Measurements from ENCODE around the gene PTOV1. TPM values are rescaled to one million over a fixed set of nuclear protein-coding genes. Genes with fewer than 3 reads are reported as not detected.

Gene PTOV1
- total RNA-seq, 2 donors from 2014 or later, result 64.6 to 81.0 TPM

GRCh38 chr19:49910179-49910578, 59.2 kb downstream of the PTOV1 start:
- no peaks in the 10 kb centered on the region for H3K9me3 ChIP-seq
- no peak overlapping the region for H3K4me3 ChIP-seq
- DNase-seq (ENCODE audit: low spot score), result no peak
- peaks cover 21% of the 10 kb centered on the region for H3K36me3 ChIP-seq
- no peak overlapping the region for H3K27ac ChIP-seq
- no peak for TF ChIP-seq CTCF (IDR thresholded peaks at IDR 0.05)
- peaks cover 0 to 8% of the 10 kb centered on the region in 2 donors for H3K4me1 ChIP-seq
- H3K27me3 ChIP-seq, result no peaks in the 10 kb centered on the region

Small RNA genes lying within 50 kb of the gene (microRNA-seq; reads per million reads assigned to microRNA genes)
- 0 to 0.71 reads per million in 2 donors for gene MIR4749 (ENCODE audit: borderline number of aligned reads in 2 of 2, borderline replicate concordance in 1 of 2)
- gene MIR4750 (ENCODE audit: borderline number of aligned reads in 2 of 2, borderline replicate concordance in 1 of 2), result 0.71 to 1.4 reads per million in 2 donors
- gene MIR6800 (ENCODE audit: borderline number of aligned reads in 2 of 2, borderline replicate concordance in 1 of 2), result 0 reads per million in 2 donors

Other genes starting within 250 kb of the PTOV1 start
- 10 to 100 TPM; 60.9 to 83.5 TPM for gene RRAS, start 211.0 kb upstream of the PTOV1 start, total RNA-seq
- 10 to 100 TPM; 14.3 to 22.3 TPM for gene SCAF1, start 208.9 kb upstream of the PTOV1 start, total RNA-seq
- 10 to 100 TPM; 33.2 to 34.0 TPM for gene IRF3, start 185.3 kb upstream of the PTOV1 start, total RNA-seq
- gene BCL2L12, start 185.2 kb upstream of the PTOV1 start, total RNA-seq, result 1 to 10 TPM; 5.7 to 6.5 TPM
- gene PRMT1, start 173.9 kb upstream of the PTOV1 start, total RNA-seq, result 100 to 1,000 TPM; 187 to 192 TPM
- under 1 TPM in 1 of 2 donors, not detected in 1; 0.43 TPM for gene ADM5, start 161.6 kb upstream of the PTOV1 start, total RNA-seq
- 1 to 10 TPM; 1.2 to 2.8 TPM for gene CPT1C, start 160.0 kb upstream of the PTOV1 start, total RNA-seq
- under 1 TPM; 0.28 to 0.96 TPM for gene TSKS, start 87.9 kb upstream of the PTOV1 start, total RNA-seq
- gene AP2A1, start 84.2 kb upstream of the PTOV1 start, total RNA-seq, result 10 to 100 TPM; 72.5 to 97.3 TPM
- 10 to 100 TPM; 18.5 to 22.5 TPM for gene FUZ, start 37.9 kb upstream of the PTOV1 start, total RNA-seq
- 10 to 100 TPM; 31.1 to 54.0 TPM for gene MED25, start 32.9 kb upstream of the PTOV1 start, total RNA-seq
- 10 to 100 TPM; 29.2 to 32.5 TPM for gene PNKP, start 16.4 kb downstream of the PTOV1 start, total RNA-seq
- gene AKT1S1, start 26.2 kb downstream of the PTOV1 start, total RNA-seq, result 10 to 100 TPM; 20.6 to 25.8 TPM
- 10 to 100 TPM; 20.4 to 27.5 TPM for gene TBC1D17, start 26.5 kb downstream of the PTOV1 start, total RNA-seq
- gene IL4I1, start 45.7 kb downstream of the PTOV1 start, total RNA-seq, result under 1 TPM in 1 of 2 donors, not detected in 1; 0.43 TPM
- 1 to 10 TPM; 3.8 to 5.9 TPM for gene ATF5, start 78.0 kb downstream of the PTOV1 start, total RNA-seq
- gene NUP62, start 78.3 kb downstream of the PTOV1 start, total RNA-seq, result 10 to 100 TPM; 23.5 to 32.6 TPM
- 1 to 10 TPM in 1 of 2 donors, under 1 TPM in 1; 0.19 to 2.2 TPM for gene SIGLEC11, start 110.0 kb downstream of the PTOV1 start, total RNA-seq
- gene VRK3, start 174.2 kb downstream of the PTOV1 start, total RNA-seq, result 10 to 100 TPM; 20.5 to 25.5 TPM
- gene ZNF473, start 174.8 kb downstream of the PTOV1 start, total RNA-seq, result 1 to 10 TPM; 2.3 to 4.2 TPM